ENCODE measurements around the gene ACTL8.

DNA sequence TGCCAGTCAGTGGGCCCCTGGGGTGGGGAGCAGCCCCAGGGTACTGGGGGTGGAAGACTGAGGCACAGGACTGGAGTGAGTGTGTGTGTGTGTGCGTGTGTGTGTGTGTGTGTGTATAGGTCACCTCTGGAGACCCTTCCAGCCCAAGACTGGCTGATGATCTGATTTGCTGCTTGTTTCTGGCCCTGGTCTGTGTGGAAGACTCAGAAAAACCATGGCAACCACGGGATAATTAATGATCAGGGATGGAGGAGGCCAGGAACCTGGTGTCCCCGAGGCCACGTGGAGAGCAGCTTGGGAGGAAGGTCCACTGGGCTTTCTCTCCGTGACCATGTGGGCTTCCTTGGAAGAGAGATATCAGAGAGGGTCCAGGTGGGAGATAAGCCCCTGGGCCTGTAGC, 4.8 kb upstream of the ACTL8 start:
- TF ChIP-seq POLR2A (IDR thresholded peaks at IDR 0.05; ENCODE audit: low read depth, low read length) (no peak), POLR2AphosphoS5 (IDR thresholded peaks at IDR 0.05; ENCODE audit: low read depth, low read length) (no peak)
